GM12873 (cell line): ENCODE measurements around the gene ELF4.

Experiments used
- CTCF ChIP-seq: IDR thresholded peaks from 2 replicates; pipeline ENCODE4 v1.5.1; 2012; ENCODE audit warnings: low read depth, mild to moderate bottlenecking, moderate library complexity, low read length, control low read depth; ENCODE audit not compliant: insufficient read depth; ENCODE audit errors: missing control alignments

The ELF4 gene

GRCh38 chrX:130060122-130061069 lies 49.9 kb downstream of the ELF4 start:
- peak; percentile 77 for TF ChIP-seq CTCF

- TF ChIP-seq CTCF, result no peak
Observed at GRCh38 chrX:130058652-130059051, 51.6 kb downstream of the ELF4 start.

GRCh38 chrX:130057209-130057608 lies 53.1 kb downstream of the ELF4 start:
- TF ChIP-seq CTCF, result no peak

GRCh38 chrX:130055899-130056298 lies 54.4 kb downstream of the ELF4 start:
- no peak for TF ChIP-seq CTCF

GRCh38 chrX:130055103-130055502 lies 55.2 kb downstream of the ELF4 start:
- TF ChIP-seq CTCF, result no peak

- no peak for TF ChIP-seq CTCF
Observed at GRCh38 chrX:130053236-130053635, 57.1 kb downstream of the ELF4 start.

- no peak for TF ChIP-seq CTCF
Observed at GRCh38 chrX:130051176-130051845, 59.0 kb downstream of the ELF4 start.
